CD4-positive, alpha-beta T cell treated with Interleukin-17A for 4 hours (primary cell): ENCODE results near the gene LSM3.
A peak's percentile ranks its signal among the peaks of the same experiment; 100 is the strongest.

Source experiments
- DNase-seq: peaks from one replicate; pipeline ENCODE4 v3.0.0-alpha.2; 2020; ENCODE audit warnings: mixed read lengths

Gene LSM3

GRCh38 chr3:14158370-14158769 is 20.2 kb upstream of the LSM3 start:
- no peak for DNase-seq

GRCh38 chr3:14159426-14159825 is 19.2 kb upstream of the LSM3 start:
- DNase-seq, result no peak

GRCh38 chr3:14161282-14161681 is 17.3 kb upstream of the LSM3 start:
- DNase-seq, result no peak

GRCh38 chr3:14162178-14162577 is 16.4 kb upstream of the LSM3 start:
- DNase-seq, result no peak

- DNase-seq, result no peak
Observed at GRCh38 chr3:14166877-14167603, 11.6 kb upstream of the LSM3 start.

DNA sequence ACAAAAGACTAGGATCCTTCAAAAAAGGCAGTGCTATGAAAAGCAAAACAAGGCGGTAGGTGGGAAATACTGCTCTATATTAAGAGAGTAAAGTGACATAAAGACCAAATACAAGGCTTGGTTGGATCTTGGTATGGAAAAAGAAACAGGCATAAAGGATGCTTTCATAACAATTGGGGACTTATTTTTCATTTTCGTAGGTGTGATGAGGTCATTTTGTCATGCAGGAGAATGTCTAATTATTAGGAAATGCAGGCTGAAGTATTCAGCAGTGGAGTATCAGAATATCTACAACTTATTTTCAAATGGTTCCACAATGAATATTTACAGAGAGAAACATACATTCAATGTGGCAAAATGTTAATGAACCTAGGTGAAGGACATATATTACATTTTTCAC is 9.2 kb upstream of the LSM3 start:
- no peak for DNase-seq

DNA sequence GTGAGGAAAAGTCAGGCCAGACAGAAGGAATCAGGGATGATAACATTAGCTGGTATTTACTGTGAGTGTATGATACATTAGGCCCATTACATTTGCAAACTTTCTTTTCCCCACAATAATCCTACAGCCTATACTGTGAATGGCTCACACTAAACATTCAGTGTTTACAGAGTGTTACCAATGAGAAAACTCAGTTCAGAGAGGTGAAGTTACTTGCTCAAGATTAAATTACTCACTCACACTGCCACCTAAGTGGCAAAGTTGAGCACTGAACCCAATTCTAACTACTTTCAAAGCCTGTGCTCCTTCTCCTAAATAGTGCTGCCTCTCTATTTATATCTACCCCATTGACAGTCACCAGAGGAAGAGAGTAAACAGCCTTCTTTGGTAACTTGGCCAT is 8.7 kb upstream of the LSM3 start:
- DNase-seq, result no peak

DNA sequence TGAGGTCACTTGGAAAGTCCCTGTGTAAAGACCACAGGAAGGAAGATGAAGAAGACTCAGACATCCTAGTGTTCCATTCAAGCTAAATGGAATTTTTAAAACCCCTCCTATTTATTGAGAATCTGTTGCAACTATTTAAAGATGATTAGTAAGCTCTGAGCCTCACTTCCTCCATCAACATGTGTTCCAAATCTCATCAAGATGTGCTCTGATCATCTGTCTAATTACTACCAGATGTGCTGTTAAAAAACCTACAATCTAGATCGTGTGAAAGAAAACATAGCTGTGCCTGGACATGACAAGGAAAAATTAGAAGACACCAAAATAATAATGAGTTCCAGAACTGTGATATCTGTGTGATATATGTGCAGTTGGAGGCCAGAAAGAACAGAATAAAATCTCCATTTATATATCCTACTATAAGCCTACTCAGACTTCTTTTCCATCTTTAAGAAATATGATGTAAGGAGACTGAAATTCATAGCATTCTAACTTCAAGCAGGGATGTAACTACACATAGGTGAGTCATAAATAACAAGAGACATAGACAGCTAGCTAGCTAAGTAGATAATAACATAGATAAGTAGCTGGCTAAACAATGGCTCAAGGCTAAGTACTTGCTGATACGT is 8.0 kb upstream of the LSM3 start:
- no peak for DNase-seq

DNA sequence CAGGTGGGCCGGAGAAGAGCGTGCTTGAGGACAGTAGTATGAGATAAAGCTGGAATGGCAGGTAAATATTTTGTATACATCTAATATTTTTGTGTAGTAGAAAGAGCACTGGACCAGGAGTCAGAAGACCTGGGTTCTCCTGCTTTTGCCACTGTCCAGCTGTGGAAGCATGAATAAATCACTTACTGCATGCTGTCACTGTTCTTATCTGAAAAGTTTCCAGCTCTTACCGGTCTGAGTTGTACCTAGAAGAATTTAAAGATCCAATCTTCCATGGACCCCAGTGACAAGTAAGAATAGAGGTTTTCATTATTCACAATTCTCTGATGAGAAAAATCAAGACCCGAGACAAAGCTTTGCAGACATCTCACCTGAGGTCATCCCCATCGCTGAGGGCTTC is 6.1 kb upstream of the LSM3 start:
- DNase-seq, result no peak

GRCh38 chr3:14174483-14174882 is 4.1 kb upstream of the LSM3 start:
- no peak for DNase-seq

GRCh38 chr3:14175383-14176037 is 3.1 kb upstream of the LSM3 start:
- peak; percentile 69 for DNase-seq

GRCh38 chr3:14177580-14178246 is 904 bp upstream of the LSM3 start:
- DNase-seq, result no peak

- no peak for DNase-seq
Observed at GRCh38 chr3:14179114-14179465, 473 bp downstream of the LSM3 start.

DNA sequence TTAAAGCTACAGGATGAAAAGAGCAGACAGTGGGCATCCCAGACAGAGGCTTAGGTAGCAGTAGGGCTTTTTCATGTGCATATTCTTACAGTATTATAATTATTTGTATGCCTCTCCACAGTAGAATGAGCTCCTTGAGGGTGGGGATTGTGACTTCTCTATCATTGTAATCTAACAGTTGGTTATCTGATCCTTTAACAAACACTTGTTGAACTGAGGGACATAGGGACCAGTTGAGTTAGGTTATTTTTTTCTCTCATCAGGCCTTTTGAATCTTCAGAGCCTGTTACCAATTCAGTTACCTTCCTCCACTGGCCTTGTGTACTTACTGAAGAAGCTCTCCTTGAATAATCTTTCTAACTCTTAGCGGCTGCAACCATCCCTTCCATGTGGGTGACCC is 1.2 kb downstream of the LSM3 start:
- DNase-seq, result no peak

DNA sequence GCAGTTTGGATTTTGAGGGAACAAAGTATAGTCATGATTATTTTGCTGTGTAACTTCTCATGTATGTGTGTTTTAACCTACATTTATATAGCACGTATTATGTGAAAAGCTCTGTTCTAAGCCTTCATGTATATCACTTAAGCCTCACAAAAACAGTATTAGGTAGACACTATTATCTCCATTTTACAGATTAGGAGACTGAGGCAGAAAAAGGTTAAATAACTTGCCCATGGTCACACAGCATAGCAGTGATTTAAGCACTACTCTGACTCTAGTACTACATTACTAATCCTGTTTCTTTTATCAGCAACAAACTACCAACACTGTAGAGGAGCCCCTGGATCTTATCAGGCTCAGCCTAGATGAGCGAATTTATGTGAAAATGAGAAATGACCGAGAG is 2.6 kb downstream of the LSM3 start:
- no peak for DNase-seq

GRCh38 chr3:14183015-14183577 is 4.5 kb downstream of the LSM3 start:
- no peak for DNase-seq

DNA sequence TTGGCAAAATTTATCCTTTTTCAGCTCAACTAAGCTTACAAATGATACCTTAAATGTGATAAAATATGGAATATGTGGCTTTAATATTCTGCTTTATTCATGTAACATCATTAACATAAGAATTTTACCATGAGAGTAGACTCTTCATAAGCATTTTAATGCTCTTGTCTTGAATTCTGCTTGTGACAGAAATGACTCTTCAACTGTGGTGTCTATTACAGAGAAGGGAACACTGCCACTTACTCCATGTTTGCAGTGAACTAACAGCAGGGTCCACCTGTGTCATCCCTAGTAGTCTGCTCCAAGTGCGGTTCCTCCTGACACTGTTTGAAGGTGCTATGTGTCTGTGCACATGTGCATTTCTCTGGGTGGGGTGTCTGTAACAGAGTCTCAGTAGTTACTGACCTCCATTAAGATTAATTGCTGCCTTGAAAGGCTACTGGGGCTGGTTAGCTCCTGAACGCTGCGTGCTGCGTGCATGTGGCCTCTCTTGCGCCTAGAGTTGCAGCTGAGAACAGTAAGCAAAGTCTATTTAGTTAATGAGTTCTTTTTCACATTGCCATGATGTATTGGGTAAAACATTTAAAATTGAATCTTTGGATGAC is 8.3 kb downstream of the LSM3 start:
- DNase-seq, result no peak

DNA sequence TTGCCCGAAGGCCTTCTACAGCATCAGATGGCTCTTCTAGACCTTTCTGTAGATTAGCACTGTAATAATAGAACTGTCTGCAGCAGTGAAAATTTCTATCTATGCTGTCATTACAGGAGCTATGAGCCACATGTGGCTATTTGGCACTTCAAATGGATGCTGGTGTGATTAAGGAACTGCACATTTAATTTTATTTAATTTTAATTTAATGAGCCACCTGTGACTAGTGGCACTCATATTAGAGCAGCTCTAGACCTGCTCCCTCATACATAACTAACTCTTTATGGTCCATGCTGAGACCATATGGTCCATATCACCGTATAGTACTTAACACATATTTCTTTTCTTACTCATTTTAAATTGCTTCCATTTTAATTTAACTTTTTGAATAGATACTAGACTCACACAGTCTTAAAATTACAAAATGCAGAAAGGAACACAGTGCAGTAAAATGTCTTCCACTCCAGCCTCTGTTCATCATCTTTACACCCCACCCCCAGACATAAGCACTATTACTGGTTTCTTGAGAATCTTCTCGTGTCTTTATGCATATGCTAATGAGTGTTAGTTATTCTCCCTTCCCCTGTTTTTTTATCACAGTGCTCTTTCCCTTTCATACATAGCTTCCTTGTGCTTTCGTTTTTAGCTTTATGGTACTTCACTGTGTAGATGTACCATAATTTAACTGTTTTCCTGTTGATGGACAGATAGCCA is 9.6 kb downstream of the LSM3 start:
- DNase-seq, result no peak

GRCh38 chr3:14194865-14195264 is 16.2 kb downstream of the LSM3 start:
- DNase-seq, result no peak

DNA sequence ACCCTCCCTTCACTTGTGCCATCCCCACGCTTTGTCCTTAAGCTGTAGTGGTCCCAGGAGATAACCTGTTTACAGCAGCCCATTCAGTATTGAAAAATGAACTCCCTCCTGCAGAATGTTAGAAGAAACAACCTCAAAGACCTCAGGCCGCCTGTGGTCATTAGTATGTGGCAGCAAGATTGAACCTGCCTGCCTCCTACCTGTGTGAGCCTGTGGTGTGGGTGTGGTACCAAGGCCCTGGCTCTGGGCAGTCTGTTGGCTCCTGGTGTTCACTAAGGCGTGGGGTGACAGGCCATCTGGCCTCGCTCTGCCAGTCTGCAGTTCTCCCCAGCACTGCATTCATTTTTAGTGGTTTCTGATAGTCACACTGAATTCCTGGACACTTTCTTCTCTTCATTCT is 21.0 kb downstream of the LSM3 start:
- DNase-seq, result no peak

- no peak for DNase-seq
Observed at GRCh38 chr3:14200276-14200675, 21.7 kb downstream of the LSM3 start.

GRCh38 chr3:14200841-14201240 is 22.2 kb downstream of the LSM3 start:
- no peak for DNase-seq
